Heart left ventricle (tissue), 13 donors: ENCODE results near the gene BRF1.

Source experiments
- CTCF ChIP-seq, 12 donors: fragments of 200-600 bp; sonication (generic) in 4 of 12; IDR thresholded peaks; one replicate each; pipeline versions ENCODE4 v1.5.0 to v1.8.0; 2018 to 2022; ENCODE audit warnings: antibody characterized with exemption in 12 of 12, mild to moderate bottlenecking in 5 of 12
- POLR2A ChIP-seq, 2 donors: fragments of 450-650 bp; IDR thresholded peaks; one replicate each; pipeline ENCODE4 v1.6.1; 2017; ENCODE audit warnings: antibody characterized with exemption in 2 of 2, mild to moderate bottlenecking in 2 of 2, moderate library complexity in 2 of 2
- donor health status: ischemic (EF 13 %, LVEDD 7.1; RV severe dilation, severe dysfunction).
- donor health status: DM: no; HTN: yes; CAD: no.
- donor health status: DM: no; HTN: no; CAD: no.
- donor health status: ischemic (EF 25% LVEDD 6.9; RV normal size, moderate dysfunction).
- donor health status: ischemic (EF 25% LVEDD 5.7; RV mildly dilated, moderate dysfunction).
- donor health status: ischemic (EF 35%, LVEDD 5.7; RV mildly dilated, moderate dysfunction).
- donor health status: nonischemic (EF 11% LVEDD 7.7; RV severe dilation, severe dysfunction).
- donor health status: DM: yes; HTN: yes; CAD: no.
- donor health status: PGD.
- donor health status: ischemic (EF 29% LVEDD 5.4; RV normal size, mild dysfunction).
- donor health status: nonischemic (EF 23%, LVEDD 6.1; RV moderate dilation, normal function).

GRCh38 chr14:105214324-105214915 lies 86.4 kb downstream of the BRF1 start:
- no peak for TF ChIP-seq CTCF (IDR thresholded peaks at IDR 0.05)
- TF ChIP-seq POLR2A (IDR thresholded peaks at IDR 0.05), result no peak
